ENCODE measurements around the gene SNX30. TPM values are rescaled to one million over a fixed set of nuclear protein-coding genes. Genes with fewer than 3 reads are reported as not detected.

Gene SNX30
- polyA plus RNA-seq, 1 donor = 10.2 TPM

- no peak for DNase-seq
Observed at GRCh38 chr9:112831281-112831851, 80.8 kb downstream of the SNX30 start.

- no peak for DNase-seq
Observed at GRCh38 chr9:112831969-112832368, 81.4 kb downstream of the SNX30 start.

- DNase-seq = no peak
Observed at GRCh38 chr9:112833081-112833480, 82.5 kb downstream of the SNX30 start.

- no peak for DNase-seq
Observed at GRCh38 chr9:112836394-112836793, 85.8 kb downstream of the SNX30 start.

- no peak for DNase-seq
Observed at GRCh38 chr9:112838342-112838741, 87.8 kb downstream of the SNX30 start.

GRCh38 chr9:112839331-112839730 is 88.8 kb downstream of the SNX30 start:
- no peak for DNase-seq

GRCh38 chr9:112841261-112841660 is 90.7 kb downstream of the SNX30 start:
- no peak for DNase-seq

GRCh38 chr9:112842555-112842954 is 92.0 kb downstream of the SNX30 start:
- no peak for DNase-seq

- DNase-seq = peak; percentile 73
Observed at GRCh38 chr9:112844771-112845542, 94.4 kb downstream of the SNX30 start.

- DNase-seq = no peak
Observed at GRCh38 chr9:112846528-112847488, 96.2 kb downstream of the SNX30 start.

GRCh38 chr9:112848316-112849151 is 98.0 kb downstream of the SNX30 start:
- DNase-seq = no peak

- DNase-seq = no peak
Observed at GRCh38 chr9:112849363-112849922, 98.9 kb downstream of the SNX30 start.

GRCh38 chr9:112850840-112851239 is 100.3 kb downstream of the SNX30 start:
- no peak for DNase-seq

- DNase-seq = no peak
Observed at GRCh38 chr9:112852741-112853504, 102.4 kb downstream of the SNX30 start.

GRCh38 chr9:112853882-112854585 is 103.5 kb downstream of the SNX30 start:
- no peak for DNase-seq

- DNase-seq = no peak
Observed at GRCh38 chr9:112854657-112855056, 104.1 kb downstream of the SNX30 start.

GRCh38 chr9:112856200-112856599 is 105.6 kb downstream of the SNX30 start:
- no peak for DNase-seq

- DNase-seq = no peak
Observed at GRCh38 chr9:112856843-112857242, 106.3 kb downstream of the SNX30 start.

GRCh38 chr9:112858005-112858404 is 107.4 kb downstream of the SNX30 start:
- DNase-seq = no peak

GRCh38 chr9:112858625-112859147 is 108.1 kb downstream of the SNX30 start:
- DNase-seq = no peak

Data from hindlimb muscle (tissue), 1 donor.